Breast epithelium (tissue), 3 donors: Measurements from ENCODE around the gene PIK3R2.

Experiments used
- POLR2A ChIP-seq: fragments of 450-650 bp; IDR thresholded peaks from one replicate; pipeline ENCODE4 v1.6.1; 2016; ENCODE audit warnings: antibody characterized with exemption, mild to moderate bottlenecking, moderate library complexity
- POLR2AphosphoS5 ChIP-seq, 3 donors: sonication (generic); formaldehyde crosslinking; IDR thresholded peaks; one replicate each; pipeline ENCODE4 v1.6.1; 2017; ENCODE audit warnings: antibody characterized with exemption in 3 of 3
- TF ChIP-seq, protein P1 (sequence below), 3 donors: fragments of 450-650 bp; IDR thresholded peaks; one replicate each; pipeline ENCODE4 v1.5.1; 2016 to 2017; ENCODE audit warnings: antibody characterized with exemption in 3 of 3, mild to moderate bottlenecking in 3 of 3, moderate library complexity in 3 of 3

DNA sequence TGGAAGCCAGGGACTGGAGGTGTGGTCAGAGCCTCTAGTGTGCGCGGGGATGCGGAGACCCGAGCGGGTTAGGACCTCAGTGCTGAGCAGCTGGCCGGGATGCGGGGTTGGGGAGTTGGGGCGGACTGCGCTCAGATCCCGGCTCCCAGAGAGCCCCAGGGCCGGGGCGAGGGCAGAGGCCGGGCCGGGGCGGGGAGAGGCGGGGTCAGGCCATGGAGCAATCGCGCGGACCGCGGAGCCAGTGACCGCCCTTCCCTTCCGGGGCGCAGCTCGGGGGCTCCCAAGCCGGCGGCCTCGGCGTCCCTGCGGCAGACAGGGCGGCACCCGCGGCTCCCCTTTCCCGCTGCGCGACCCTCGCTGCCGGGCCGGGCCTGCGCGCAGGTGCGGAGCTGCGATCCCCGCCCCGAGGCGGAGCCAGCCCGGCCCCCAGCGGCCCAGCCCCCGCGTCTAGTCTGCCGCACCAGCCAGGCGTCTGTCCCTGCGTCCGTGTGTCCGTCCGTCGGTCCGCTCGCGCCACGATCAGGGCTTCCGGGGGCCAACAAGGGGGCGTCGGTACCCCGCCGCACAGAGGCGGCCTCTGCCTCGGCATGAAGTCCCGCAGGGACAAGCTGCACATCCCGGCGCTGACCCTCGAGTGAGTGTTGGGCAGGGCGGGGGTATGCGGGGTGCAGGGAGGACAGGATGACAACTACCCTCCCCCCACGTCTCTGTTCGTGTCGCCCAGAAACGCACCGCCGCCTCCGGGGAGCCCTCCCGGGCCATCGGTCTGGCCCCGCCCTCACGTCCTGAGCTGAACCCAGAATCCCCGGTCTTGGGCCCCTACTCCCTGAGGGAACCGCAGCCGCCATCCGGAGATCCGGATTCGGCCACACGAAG, 43.0 kb upstream of the PIK3R2 start:
- TF ChIP-seq, protein P1, sequence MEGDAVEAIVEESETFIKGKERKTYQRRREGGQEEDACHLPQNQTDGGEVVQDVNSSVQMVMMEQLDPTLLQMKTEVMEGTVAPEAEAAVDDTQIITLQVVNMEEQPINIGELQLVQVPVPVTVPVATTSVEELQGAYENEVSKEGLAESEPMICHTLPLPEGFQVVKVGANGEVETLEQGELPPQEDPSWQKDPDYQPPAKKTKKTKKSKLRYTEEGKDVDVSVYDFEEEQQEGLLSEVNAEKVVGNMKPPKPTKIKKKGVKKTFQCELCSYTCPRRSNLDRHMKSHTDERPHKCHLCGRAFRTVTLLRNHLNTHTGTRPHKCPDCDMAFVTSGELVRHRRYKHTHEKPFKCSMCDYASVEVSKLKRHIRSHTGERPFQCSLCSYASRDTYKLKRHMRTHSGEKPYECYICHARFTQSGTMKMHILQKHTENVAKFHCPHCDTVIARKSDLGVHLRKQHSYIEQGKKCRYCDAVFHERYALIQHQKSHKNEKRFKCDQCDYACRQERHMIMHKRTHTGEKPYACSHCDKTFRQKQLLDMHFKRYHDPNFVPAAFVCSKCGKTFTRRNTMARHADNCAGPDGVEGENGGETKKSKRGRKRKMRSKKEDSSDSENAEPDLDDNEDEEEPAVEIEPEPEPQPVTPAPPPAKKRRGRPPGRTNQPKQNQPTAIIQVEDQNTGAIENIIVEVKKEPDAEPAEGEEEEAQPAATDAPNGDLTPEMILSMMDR (IDR thresholded peaks at IDR 0.05), result no peak
- TF ChIP-seq POLR2A (no peak), POLR2AphosphoS5 (IDR thresholded peaks at IDR 0.05) (no peak)
